ENCODE data around the gene EDARADD. TPM values are rescaled to one million over a fixed set of nuclear protein-coding genes. Genes with fewer than 3 reads are reported as not detected.
A peak's percentile ranks its signal among the peaks of the same experiment; 100 is the strongest.

The EDARADD gene
- total RNA-seq, 1 donor from 2014 or later = 1.4 TPM

- H3K79me2 ChIP-seq (ENCODE audit: low read depth) = no peaks in the 10 kb centered on the region
- no peak overlapping the region for H3K27ac ChIP-seq
- H4K20me1 ChIP-seq (ENCODE audit: low read depth) = no peaks in the 10 kb centered on the region
- no peak overlapping the region for H3K27ac Mint-ChIP-seq
- H3F3A ChIP-seq (ENCODE audit: low read depth) = no peaks in the 10 kb centered on the region
- peaks cover 16% of the 10 kb centered on the region for H3K4me1 Mint-ChIP-seq
- H3K9me3 ChIP-seq (ENCODE audit: low read depth) = no peaks in the 10 kb centered on the region
- H3K4me1 ChIP-seq = peaks cover 7% of the 10 kb centered on the region
- H2AFZ ChIP-seq (replicated peaks) = no peak overlapping the region
- no peak overlapping the region for H3K4me3 ChIP-seq
- H3K4me2 ChIP-seq = no peak overlapping the region
- no peak overlapping the region for H3K4me3 Mint-ChIP-seq
- H3K9me3 Mint-ChIP-seq = no peaks in the 10 kb centered on the region
- peaks cover 9% of the 10 kb centered on the region for H3K27me3 Mint-ChIP-seq (ENCODE audit: insufficient read depth, low read depth)
- H3K36me3 Mint-ChIP-seq = no peaks in the 10 kb centered on the region
- H3K9ac ChIP-seq = no peak overlapping the region
- H3K27me3 ChIP-seq = no peaks in the 10 kb centered on the region
- DNase-seq (ENCODE audit: low spot score) = peak; percentile 71
- no peaks in the 10 kb centered on the region for H3K36me3 ChIP-seq
- peak; percentile 76 for TF ChIP-seq CTCF (IDR thresholded peaks at IDR 0.05)
- no peak for TF ChIP-seq EZH2 (IDR thresholded peaks at IDR 0.05)
- no peak for TF ChIP-seq EZH2phosphoT487 (IDR thresholded peaks at IDR 0.05)
Observed at GRCh38 chr1:236489710-236490377, 95.8 kb downstream of the EDARADD start.

- no peak overlapping the region for H3K27ac Mint-ChIP-seq
- Histone ChIP-seq H3K79me2 (ENCODE audit: low read depth) (no peaks in the 10 kb centered on the region), H3F3A (ENCODE audit: low read depth) (no peaks in the 10 kb centered on the region), H3K4me1 (peaks cover 12% of the 10 kb centered on the region), H3K9me3 (ENCODE audit: low read depth) (no peaks in the 10 kb centered on the region), H4K20me1 (ENCODE audit: low read depth) (no peaks in the 10 kb centered on the region), H3K27ac (no peak overlapping the region), H3K9ac (no peak overlapping the region), H2AFZ (replicated peaks) (no peak overlapping the region), H3K4me2 (no peak overlapping the region), H3K27me3 (no peaks in the 10 kb centered on the region), H3K4me3 (no peak overlapping the region), H3K36me3 (no peaks in the 10 kb centered on the region)
- no peaks in the 10 kb centered on the region for H3K9me3 Mint-ChIP-seq
- no peaks in the 10 kb centered on the region for H3K36me3 Mint-ChIP-seq
- TF ChIP-seq EZH2phosphoT487 (IDR thresholded peaks at IDR 0.05) (no peak), EZH2 (IDR thresholded peaks at IDR 0.05) (no peak), CTCF (IDR thresholded peaks at IDR 0.05) (no peak)
- H3K27me3 Mint-ChIP-seq (ENCODE audit: insufficient read depth, low read depth) = peaks cover 9% of the 10 kb centered on the region
- H3K4me1 Mint-ChIP-seq = peaks cover 22% of the 10 kb centered on the region
- DNase-seq (ENCODE audit: low spot score) = no peak
- H3K4me3 Mint-ChIP-seq = no peak overlapping the region
Observed at GRCh38 chr1:236491469-236492136, 97.5 kb downstream of the EDARADD start.

GRCh38 chr1:236492378-236492777 lies 98.3 kb downstream of the EDARADD start:
- TF ChIP-seq EZH2phosphoT487 (IDR thresholded peaks at IDR 0.05) (no peak), CTCF (IDR thresholded peaks at IDR 0.05) (no peak), EZH2 (IDR thresholded peaks at IDR 0.05) (no peak)
- H3K27ac Mint-ChIP-seq = peak overlapping the region; percentile 78
- H3K4me3 Mint-ChIP-seq = no peak overlapping the region
- Histone ChIP-seq H3K4me3 (no peak overlapping the region), H3K9ac (no peak overlapping the region), H2AFZ (replicated peaks) (no peak overlapping the region), H3K36me3 (no peaks in the 10 kb centered on the region), H3K9me3 (ENCODE audit: low read depth) (no peaks in the 10 kb centered on the region), H3K27ac (no peak overlapping the region), H3K4me2 (no peak overlapping the region), H3F3A (ENCODE audit: low read depth) (no peaks in the 10 kb centered on the region), H3K4me1 (peaks cover 12% of the 10 kb centered on the region), H4K20me1 (ENCODE audit: low read depth) (no peaks in the 10 kb centered on the region), H3K27me3 (no peaks in the 10 kb centered on the region), H3K79me2 (ENCODE audit: low read depth) (no peaks in the 10 kb centered on the region)
- H3K27me3 Mint-ChIP-seq (ENCODE audit: insufficient read depth, low read depth) = peaks cover 9% of the 10 kb centered on the region
- H3K4me1 Mint-ChIP-seq = peaks cover 20% of the 10 kb centered on the region
- no peak for DNase-seq (ENCODE audit: low spot score)
- H3K9me3 Mint-ChIP-seq = no peaks in the 10 kb centered on the region
- H3K36me3 Mint-ChIP-seq = no peaks in the 10 kb centered on the region

Data from neural progenitor cell (in vitro differentiated cells).